HG02642 (cell line): Measurements from ENCODE around the gene SERAC1.

Experiments
- ATAC-seq: cut with Tn5 transposase; IDR thresholded peaks from one replicate; pipeline ENCODE4 v1.9.1; 2021; ENCODE audit warnings: mild to moderate bottlenecking; ENCODE audit not compliant: unreplicated experiment, poor library complexity

Gene SERAC1

DNA sequence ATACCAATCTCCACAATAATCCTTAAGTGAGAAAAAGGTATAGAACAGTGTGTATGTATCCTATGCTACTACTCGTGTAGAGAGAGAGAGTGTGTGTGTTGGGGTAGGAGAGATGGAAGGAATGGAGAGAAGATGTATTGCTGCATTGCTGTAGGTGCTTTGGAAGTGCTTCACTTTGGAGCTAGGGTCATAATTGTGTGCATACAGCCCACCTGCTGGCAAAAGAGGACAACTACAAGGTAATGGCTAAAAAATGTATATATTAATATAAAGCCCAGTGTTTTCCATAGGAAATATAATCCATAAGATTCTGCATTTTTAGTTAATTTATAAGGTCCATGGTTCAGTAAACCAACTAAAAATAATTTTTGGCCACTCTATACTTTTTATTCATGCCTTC, 36.1 kb downstream of the SERAC1 start:
- no peak for ATAC-seq

DNA sequence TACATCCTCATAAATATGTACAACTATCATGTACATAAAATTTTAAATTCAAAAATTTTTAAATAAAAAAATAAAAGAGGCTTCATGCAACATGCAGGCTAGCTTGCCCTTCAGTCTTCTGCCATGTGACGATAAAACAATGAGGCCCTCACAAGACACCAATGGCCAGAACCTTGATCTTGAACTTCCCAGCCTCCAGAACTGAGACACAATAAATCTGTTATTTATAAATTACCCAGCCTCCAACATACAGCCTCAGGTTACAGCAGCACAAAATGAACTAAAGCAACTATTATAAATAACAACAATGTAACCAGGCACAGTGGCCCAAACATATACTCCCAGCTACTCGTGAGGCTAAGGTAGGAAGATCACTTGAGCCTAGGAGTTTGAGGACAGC, 42.8 kb downstream of the SERAC1 start:
- ATAC-seq = no peak

DNA sequence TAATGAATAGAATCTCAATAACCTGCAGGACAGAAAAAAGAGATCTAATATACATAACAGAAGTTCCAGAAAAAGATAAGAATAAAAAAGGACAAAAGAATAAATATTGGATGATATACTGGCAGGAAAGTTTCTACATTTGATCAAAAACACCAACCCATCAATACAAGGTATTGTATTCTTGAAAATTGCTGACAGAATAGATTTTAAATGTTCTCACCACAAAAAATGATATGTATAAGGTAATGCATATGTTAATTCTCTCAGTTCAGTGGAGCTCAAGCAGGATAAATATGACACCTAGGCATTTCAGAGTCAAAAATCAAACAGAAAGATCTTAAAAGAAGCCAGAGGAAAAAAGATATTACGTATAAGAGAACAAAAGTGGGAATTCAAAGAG, 43.8 kb downstream of the SERAC1 start:
- ATAC-seq = no peak

DNA sequence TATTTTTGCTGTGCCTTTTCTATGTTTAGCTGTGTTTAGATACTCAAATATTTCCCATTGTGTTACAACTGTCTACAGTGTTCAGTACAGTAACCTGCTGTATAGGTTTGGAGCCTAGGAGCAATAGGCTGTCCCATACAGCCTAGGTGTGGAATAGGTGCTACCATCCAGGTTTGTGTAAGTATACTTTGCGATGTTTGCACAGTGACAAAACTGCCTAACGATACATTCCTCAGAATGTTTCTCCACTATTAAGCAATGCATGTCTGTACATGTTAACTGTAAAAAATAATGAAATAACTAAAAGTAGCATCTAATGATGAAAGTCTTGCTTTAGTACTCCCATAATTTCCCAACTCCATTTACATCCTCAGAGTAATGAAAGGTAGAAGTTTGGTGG, 46.0 kb downstream of the SERAC1 start:
- ATAC-seq = no peak

DNA sequence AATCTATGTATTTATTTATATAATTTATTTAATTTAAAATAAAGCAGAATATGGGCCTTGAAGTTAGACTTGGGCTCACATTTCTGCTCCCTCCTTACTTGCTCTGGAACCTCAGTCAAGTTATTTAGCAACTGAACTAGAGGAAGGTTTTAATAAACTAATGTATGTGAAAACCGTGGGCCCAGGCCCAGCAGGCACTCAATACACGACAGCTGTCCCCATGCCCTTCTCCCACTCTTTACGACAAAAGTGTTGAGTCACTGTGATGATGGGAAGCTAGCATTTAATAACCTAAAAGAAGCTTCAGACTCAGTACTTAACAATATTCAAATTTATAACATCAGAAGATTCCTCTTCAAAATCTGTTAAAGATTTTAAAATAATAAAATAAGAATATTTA, 46.7 kb downstream of the SERAC1 start:
- ATAC-seq = no peak

DNA sequence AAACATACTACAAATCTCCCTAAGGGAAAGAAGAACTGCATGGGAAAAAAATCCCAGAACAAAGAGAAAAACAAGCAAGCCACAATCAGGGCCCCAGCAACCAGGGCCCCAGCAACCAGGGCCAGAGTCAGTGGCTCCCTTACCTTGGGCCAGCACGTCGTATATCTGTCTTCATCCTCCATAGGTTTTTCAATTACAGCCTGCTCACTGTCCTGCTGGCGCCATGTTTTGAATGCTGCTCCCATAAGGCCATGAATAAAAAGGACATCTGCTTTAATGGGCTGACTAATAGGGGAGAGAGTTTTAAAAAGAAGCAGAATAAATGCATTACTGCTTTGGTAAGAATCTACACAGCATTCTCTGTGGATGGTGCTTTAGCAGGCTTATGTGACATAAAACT, 49.2 kb downstream of the SERAC1 start:
- ATAC-seq = no peak

DNA sequence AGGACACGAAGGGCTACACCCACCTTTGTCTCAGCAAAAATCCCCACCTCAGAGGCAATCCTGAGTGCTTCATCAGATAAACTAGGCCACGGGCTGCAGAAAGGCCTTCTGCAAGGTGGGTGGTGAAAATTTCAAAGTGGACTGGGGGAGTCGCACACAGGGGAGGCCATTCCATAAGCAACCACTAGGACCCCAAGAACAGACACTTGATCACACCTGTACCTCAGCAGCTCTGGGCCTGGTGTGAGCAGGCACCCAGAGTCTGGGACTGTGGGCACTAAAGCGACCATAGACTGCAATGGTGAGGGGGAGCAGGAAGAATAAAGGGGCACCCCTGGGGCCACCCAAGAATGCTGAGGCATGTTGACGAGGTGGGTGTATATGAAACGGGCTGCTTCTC, 52.6 kb downstream of the SERAC1 start:
- no peak for ATAC-seq

DNA sequence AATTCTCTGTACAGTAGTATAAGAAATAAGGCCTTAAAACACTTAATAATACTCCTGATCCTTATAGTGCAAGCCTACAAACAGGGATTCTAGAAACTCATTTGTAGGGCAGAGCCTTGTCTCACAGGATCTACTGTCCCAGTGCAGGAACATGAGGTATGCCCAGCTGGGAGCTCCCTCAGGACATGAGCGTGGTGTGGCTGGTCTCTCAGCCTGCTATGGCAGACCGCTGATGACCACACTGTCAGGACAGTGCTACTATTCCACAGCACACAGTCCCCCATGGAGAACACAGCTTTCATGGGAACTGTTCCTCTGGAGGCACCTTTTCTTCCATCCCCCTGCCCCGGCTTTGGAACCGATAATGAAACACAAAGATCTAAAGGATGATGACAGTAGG, 53.0 kb downstream of the SERAC1 start:
- no peak for ATAC-seq

DNA sequence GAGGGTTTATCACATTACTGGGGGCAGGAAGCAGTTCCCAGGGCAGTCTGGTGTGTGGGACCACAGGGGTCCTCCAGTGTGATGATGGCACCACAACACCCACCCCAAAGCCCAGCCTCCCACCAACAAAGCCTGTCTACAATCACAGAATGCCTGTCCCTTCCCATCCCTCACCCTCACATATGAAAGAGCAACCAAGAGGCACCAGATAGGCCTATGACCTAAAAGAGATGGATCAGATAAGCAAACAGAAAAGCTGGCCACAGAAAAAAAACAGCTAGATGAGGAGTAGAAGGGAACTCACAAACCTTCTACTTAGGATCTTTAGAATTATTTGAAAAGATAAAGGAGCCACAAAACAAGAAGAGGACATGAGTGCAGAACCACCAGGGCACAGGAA, 54.3 kb downstream of the SERAC1 start:
- ATAC-seq = no peak

DNA sequence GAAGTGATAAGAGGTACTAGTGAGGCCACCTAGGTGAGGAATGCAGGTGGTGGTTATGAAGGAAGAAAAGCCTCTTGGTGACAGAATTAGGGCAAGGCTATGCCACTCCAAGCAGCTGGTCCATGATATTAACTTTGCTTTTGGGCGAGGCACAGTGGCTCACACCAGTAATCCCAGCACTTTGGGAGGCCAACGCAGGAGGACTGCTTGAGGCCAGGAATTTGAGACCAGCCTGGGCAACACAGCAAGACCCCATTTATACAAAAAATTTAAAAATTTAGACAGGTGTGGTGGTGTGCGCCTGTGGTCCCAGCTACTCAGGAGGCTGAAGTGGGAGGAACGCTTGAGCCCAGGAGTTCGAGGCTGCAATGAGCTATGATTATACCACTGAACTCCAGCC, 56.1 kb downstream of the SERAC1 start:
- ATAC-seq = no peak

DNA sequence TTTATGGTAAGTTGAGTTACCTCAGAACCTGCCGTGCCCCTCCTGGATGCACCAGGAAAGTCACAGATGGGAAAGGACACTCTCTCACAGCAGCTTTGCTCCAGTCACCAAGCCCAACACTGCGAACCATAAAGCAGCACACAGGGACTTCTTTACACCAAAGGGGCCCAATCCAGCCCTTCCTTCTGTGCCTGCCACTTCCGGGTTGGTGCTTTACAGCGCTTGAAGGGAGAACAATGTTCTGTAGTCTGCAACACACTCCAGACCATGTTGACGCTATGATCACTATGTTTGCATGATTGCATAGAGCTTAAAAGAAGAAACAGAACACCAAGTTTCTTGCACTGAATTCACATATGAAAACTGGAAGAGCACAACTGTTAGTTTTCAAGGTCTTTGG, 57.1 kb downstream of the SERAC1 start:
- ATAC-seq = no peak

DNA sequence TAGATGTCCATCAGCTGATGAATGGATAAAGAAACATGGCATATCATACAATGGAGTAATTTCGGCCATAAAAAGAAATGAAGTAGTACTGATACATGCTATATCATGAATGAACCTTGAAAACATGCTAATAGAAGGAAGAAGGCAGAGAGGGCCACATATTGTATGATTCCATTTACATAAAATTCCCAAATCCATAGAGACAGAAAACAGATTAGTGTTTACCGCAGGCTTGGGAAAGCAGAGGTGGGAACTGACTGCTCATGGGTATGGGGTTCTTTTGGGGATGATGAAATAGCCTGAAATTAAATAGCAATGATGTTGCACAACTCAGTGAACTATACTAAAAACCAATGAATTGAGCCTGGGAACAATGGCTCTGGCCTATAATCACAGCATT, 58.3 kb downstream of the SERAC1 start:
- no peak for ATAC-seq

DNA sequence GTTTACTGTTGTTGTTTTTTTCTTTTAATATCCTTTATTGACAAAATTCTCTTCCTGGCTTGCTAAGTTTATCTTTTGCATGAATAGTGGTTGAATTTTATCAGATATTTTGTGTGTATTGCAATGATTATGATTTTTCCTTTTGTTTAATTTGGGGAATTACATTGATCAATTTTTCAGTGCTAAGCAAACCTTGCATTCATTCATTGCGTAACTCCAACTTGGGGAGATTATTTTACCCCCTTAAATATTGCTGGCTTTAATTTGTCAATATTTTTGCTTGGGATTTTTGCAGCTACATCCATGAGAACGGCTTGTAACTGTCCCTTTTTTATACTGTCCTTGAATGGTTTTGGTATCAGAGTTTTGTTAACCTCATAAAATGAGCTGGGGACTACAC, 63.4 kb downstream of the SERAC1 start:
- no peak for ATAC-seq

DNA sequence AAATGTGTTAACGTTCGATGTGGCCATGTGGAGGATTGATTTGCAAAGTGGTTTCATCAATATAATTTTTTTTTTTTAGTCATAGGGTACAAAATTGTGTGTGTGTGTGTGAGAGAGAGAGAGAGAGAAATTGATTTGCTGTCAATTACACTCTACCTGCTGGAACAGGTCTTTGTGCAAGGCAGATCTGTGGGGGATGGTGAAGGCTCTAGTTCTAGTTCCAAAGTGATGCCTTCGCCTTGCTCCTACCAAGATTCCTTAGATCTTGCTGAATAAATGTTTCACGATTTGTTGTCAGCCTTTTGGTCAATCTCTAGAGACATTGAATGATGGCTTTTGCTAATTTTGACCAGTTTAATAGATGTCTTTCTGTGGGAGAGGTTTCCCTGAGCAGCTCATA, 64.8 kb downstream of the SERAC1 start:
- ATAC-seq = no peak

DNA sequence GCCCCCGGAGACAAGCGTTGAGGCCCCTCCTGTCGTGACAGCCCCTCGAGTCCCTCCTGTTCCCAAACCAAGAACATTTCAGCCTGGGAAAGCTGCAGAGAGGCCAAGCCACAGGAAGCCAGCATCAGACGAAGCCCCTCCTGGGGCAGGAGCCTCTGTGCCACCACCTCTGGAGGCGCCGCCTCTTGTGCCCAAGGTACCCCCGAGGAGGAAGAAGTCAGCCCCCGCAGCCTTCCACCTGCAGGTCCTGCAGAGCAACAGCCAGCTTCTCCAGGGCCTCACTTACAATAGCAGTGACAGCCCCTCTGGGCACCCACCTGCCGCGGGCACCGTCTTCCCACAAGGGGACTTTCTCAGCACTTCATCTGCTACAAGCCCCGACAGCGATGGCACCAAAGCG, 72.4 kb downstream of the SERAC1 start:
- ATAC-seq = no peak

DNA sequence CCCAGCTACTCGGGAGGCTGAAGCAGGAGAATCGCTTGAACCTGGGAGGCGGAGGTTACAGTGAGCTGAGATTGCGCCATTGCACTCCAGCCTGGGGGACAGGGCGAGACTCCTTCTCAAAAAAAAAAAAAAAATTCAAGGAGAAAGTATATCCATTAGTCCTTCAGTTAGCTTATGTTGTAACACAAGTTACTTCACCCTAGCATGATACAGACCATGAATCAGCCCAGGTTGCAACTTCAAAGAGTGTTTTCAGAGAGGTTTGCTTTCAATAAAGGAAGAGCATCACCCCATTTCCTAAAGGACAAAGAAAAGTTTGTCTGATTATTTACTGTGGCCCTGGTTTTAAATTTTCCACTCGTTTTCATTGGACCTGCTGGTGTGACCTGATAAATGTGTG, 73.0 kb downstream of the SERAC1 start:
- ATAC-seq = no peak

DNA sequence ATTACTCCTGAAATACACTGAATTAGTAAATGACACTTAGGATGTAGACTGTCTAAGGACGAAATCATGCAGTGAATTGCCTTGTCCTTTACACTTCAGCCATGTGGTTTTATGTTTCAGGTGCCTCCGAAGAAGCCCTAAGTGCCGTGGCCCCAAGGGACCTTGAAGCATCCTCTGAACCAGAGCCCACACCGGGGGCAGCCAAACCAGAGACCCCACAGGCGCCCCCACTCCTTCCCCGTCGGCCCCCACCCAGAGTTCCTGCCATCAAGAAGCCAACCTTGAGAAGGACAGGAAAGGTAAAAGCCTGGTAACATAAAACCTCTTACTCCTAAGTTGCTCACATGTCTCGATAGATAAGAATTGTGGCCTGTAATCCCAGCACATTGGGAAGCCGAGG, 75.3 kb downstream of the SERAC1 start:
- ATAC-seq = no peak

DNA sequence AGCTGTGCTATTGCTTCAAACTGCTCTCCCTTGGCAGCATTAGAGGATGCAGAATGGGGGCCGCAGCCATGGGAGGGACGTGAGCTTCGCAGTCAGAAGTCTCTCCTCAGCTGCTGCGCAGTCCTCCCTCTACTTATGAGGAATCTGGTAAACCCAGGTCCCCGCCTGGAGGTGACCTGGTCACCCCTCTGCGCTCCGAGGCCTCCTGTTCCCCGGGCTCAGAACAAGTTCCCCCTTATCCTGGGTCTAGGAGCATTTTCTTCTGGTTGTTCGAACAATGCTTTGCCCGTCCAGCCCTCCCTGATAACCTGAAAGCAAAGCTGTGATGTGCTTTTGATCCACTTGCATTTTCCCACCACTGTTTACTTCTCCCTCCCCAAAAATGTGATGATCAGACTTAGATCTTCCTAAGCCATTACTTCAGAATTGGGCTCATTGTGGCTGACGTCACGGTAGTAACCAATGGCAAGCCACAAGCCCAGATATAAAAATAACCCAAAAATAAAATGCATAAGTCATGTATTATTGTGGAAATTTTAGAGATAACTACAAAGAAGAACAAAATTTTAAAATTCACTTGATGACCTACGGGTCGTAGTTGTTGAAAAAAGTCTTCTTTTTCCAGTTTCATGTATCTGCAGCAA, 80.7 kb downstream of the SERAC1 start:
- no peak for ATAC-seq

DNA sequence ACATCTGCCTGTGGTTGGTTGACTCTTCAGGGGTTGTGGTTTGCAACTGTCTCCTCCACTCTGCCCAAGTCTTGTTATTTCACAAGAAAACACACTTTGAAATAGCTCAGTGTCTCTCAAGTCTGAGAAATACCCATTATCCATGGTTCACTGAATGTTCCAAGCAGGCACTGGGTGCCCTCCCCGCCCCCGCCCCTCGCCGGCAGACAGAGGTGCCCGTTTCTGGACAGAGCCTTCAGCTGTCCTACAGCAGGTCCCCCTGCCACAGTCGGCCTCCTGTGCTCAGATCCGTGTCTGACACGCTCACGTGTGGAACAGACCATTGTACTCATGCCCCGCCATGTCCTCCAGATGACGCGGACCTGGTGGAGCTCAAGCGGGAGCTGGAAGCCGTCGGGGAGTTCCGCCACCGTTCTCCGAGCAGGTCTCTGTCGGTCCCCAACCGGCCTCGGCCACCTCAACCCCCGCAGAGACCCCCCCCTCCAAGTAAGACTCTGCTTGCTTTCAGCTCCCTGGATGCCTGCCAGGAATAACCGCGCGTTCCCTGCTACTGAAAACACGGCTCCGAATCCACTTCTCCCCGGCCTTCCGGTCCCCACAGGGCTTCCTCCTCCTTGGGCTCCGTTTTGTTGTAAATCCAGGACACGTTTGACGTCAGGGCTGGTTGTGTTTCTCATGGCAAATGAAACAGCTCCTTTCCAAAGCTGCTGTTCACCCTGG, 81.4 kb downstream of the SERAC1 start:
- no peak for ATAC-seq

DNA sequence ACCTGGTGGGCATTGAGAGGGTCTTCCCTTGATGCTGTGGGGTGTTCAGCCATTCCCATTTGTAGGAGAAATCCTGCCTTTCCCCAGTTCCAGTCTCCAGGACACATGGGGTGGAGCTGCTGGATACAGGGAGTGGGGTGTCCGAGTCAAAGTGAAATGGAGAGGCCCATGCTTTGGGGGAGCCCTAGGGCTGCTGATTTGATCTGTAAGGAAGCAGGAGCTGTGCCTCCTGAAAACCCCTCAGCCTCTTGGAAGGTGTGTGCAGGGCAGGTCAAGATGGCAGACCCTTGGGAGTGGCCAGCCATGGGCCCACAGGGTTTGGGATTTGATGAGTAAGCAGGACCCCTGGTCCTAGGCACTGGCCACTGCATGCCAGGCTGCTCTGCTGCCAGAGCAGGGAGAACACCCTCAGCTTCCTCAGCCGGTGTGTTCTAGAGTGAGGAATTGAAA, 82.0 kb downstream of the SERAC1 start:
- peak; percentile 71 for ATAC-seq

DNA sequence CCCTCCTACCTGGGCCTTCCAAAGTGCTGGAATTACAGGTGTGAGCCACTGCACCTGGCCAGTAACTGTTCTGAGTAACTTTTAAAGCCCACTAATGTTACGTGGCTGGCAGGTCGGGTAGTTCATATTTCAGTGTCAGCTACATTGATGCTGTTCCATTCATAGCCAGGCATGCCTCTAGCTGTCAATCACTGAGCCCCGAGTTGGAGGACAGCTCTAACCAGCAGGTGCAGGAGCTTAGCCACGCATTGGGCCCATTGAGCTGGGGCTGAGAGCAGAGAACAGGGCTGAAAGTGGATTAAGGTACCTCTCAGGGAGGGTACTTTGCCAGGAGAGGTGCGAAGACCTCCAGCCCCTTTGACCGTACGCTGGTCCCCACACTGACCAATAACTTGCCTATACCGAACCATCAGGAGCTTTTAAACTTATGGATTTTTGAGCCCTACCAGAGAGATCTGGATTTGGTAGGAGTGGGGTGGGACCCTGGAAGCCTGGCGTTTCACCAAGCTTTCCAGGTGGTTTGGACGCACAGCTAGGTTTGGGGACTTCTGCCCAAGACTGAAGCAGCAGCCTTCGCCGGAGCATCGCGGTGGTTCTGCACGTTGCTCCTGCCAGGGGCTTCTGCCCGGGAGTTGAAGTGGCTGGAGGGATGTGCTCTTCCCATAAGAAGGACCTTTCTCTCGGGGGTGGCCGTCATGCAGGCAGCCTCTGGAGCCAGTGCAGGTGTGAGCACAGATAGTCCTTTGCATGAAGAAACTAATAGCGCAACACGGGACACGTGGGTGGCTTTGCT, 82.6 kb downstream of the SERAC1 start:
- ATAC-seq = no peak
